Activated naive CD8-positive, alpha-beta T cell treated with anti-CD3 and anti-CD28 coated beads for 36 hours (primary cell): ENCODE data around the gene IL21R. TPM values are rescaled to one million over a fixed set of nuclear protein-coding genes. Genes with fewer than 3 reads are reported as not detected.
A peak's percentile ranks its signal among the peaks of the same experiment; 100 is the strongest.

Experiments used
- DNase-seq: peaks from one replicate; pipeline ENCODE4 v3.0.0; 2021
- H3K27ac Mint-ChIP-seq: one replicate; pipeline ENCODE4 v1.8.0; 2022; ENCODE audit warnings: mild to moderate bottlenecking, moderate library complexity, mixed read lengths
- H3K27me3 Mint-ChIP-seq: one replicate; pipeline ENCODE4 v1.8.0; 2022; ENCODE audit warnings: mild to moderate bottlenecking, mixed read lengths
- H3K36me3 Mint-ChIP-seq: one replicate; pipeline ENCODE4 v1.8.0; 2021; ENCODE audit warnings: mild to moderate bottlenecking, mixed read lengths
- H3K4me1 Mint-ChIP-seq: one replicate; pipeline ENCODE4 v1.8.0; 2021; ENCODE audit warnings: mixed read lengths
- H3K4me3 Mint-ChIP-seq: one replicate; pipeline ENCODE4 v1.8.0; 2022; ENCODE audit warnings: mild to moderate bottlenecking, moderate library complexity, mixed read lengths
- H3K9me3 Mint-ChIP-seq: one replicate; pipeline ENCODE4 v1.8.0; 2022; ENCODE audit warnings: mixed read lengths
- total RNA-seq, 2 experiments: library from RNA; stranded (reverse); gene quantifications; one replicate each; pipeline ENCODE4 v1.2.3, GENCODE V29; 2021

Gene IL21R
- total RNA-seq, result 10 to 100 TPM; 99.3 to 99.5 TPM

- peak; percentile 91 for DNase-seq
- Mint-ChIP-seq H3K27me3 (no peaks in the 10 kb centered on the region), H3K4me1 (peaks cover 48% of the 10 kb centered on the region), H3K36me3 (peaks cover 51% of the 10 kb centered on the region), H3K27ac (peak within 1 kb of the TSS; percentile 98), H3K9me3 (peaks cover 7% of the 10 kb centered on the region), H3K4me3 (peak within 1 kb of the TSS; percentile 98)
These were observed at the start of gene IL21R for GRCh38 chr16:27401768-27402568. IL21R (plus strand) TSS chr16:27402174; CDS start chr16:27430072, 27,898 bp downstream.

DNA sequence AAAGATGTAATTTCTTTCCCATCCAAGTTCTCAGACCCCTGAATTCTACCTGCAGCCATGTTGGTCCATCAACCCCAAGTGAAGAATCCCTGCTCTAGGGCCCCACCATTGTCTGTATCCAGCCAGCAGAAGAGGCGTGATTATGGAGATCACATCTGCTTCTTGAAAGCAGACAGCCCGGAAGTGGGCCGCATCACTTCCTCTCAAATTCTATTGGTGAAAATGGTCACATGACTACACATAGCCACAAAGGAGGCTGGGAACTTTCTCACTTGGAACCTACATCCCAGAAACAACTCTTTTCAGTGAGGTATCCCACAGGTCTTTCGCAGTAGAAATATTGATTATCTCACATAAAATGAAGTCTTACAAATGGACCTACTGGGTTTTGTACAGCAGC lies 48.1 kb upstream of the IL21R start:
- no peak for DNase-seq
- H3K36me3 Mint-ChIP-seq, result peaks cover 92% of the 10 kb centered on the region
- peak overlapping the region; percentile 34 for H3K27ac Mint-ChIP-seq
- no peaks in the 10 kb centered on the region for H3K27me3 Mint-ChIP-seq
- peaks cover 15% of the 10 kb centered on the region for H3K4me1 Mint-ChIP-seq
- no peaks in the 10 kb centered on the region for H3K9me3 Mint-ChIP-seq
- no peak overlapping the region for H3K4me3 Mint-ChIP-seq

DNA sequence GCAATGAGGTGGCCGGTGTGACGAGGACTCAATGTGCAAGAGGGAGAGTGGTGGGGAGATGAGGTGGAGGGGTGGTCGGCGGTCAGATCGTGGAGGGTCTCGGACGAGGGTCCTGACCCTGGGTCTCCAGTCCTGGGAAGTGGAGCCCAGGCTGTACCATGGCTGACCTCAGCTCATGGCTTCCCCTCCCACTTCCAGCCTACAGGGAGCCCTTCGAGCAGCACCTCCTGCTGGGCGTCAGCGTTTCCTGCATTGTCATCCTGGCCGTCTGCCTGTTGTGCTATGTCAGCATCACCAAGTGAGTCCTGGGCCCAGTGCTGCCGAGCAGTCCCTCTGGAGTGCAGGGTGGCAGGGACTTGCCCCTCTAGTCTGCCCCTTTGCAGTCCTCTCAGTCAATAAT lies 46.4 kb upstream of the IL21R start:
- Mint-ChIP-seq H3K27ac (peak overlapping the region; percentile 74), H3K4me3 (no peak overlapping the region), H3K9me3 (no peaks in the 10 kb centered on the region), H3K36me3 (peaks cover 92% of the 10 kb centered on the region), H3K4me1 (peaks cover 12% of the 10 kb centered on the region), H3K27me3 (no peaks in the 10 kb centered on the region)
- DNase-seq, result peak; percentile 52

DNA sequence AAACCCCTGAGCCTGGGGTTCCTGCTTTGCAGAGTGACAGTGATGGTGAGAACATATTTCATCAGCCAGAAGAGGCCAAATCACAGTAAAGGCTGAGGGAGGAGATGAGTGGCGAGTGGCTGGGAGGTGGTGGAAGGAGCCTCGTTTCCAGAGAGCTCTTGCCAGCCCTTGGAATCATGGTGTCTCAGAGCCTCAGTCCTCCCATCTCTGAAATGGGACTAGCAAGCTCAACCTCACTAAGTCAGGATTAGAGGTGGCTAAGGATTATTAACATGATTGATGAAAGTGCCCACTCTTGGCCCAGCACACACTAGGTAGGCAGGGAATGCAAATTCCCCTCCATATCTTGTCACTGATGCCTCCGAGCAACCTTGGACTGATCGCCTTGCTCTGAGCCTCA lies 45.2 kb upstream of the IL21R start:
- H3K27ac Mint-ChIP-seq, result peak overlapping the region; percentile 34
- peaks cover 13% of the 10 kb centered on the region for H3K4me1 Mint-ChIP-seq

DNA sequence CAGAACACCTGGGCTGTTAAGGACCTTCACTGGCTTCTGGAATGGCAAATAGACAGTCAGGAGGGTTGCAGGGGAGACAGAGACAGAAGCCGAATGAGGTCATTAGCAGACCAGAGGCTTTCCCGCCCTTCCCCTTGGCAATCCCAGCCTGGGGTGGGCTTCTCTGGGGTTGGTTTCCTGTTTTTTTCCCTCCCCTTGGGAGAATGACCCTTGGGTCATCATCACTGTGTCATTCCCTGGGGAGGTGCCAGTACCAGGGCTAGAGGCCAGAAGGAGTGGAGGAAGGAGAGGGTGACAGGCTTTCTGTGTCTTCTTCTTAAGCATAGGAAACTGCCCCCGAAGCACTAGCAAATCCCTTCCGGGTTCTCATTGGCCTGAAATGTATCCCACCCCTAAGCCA lies 42.9 kb upstream of the IL21R start:
- DNase-seq, result no peak
- Mint-ChIP-seq H3K27ac (peak overlapping the region; percentile 21), H3K36me3 (peaks cover 93% of the 10 kb centered on the region), H3K27me3 (no peaks in the 10 kb centered on the region), H3K9me3 (no peaks in the 10 kb centered on the region), H3K4me3 (no peak overlapping the region), H3K4me1 (peaks cover 21% of the 10 kb centered on the region)

More for the DNA sequence above, 45.2 kb upstream of the IL21R start:
- Mint-ChIP-seq H3K36me3 (peaks cover 91% of the 10 kb centered on the region), H3K9me3 (no peaks in the 10 kb centered on the region), H3K27me3 (no peaks in the 10 kb centered on the region), H3K4me3 (no peak overlapping the region)
- DNase-seq, result no peak

GRCh38 chr16:27359615-27360014 lies 42.4 kb upstream of the IL21R start:
- Mint-ChIP-seq H3K36me3 (peaks cover 93% of the 10 kb centered on the region), H3K9me3 (no peaks in the 10 kb centered on the region), H3K27me3 (no peaks in the 10 kb centered on the region), H3K4me1 (peaks cover 25% of the 10 kb centered on the region), H3K27ac (no peak overlapping the region), H3K4me3 (no peak overlapping the region)
- no peak for DNase-seq

- Mint-ChIP-seq H3K9me3 (peaks cover 1% of the 10 kb centered on the region), H3K27me3 (no peaks in the 10 kb centered on the region), H3K36me3 (peaks cover 88% of the 10 kb centered on the region), H3K4me1 (peaks cover 47% of the 10 kb centered on the region), H3K27ac (peak overlapping the region; percentile 74), H3K4me3 (no peak overlapping the region)
- DNase-seq, result no peak
These were observed 40.0 kb upstream of the IL21R start for GRCh38 chr16:27361987-27362386.

DNA sequence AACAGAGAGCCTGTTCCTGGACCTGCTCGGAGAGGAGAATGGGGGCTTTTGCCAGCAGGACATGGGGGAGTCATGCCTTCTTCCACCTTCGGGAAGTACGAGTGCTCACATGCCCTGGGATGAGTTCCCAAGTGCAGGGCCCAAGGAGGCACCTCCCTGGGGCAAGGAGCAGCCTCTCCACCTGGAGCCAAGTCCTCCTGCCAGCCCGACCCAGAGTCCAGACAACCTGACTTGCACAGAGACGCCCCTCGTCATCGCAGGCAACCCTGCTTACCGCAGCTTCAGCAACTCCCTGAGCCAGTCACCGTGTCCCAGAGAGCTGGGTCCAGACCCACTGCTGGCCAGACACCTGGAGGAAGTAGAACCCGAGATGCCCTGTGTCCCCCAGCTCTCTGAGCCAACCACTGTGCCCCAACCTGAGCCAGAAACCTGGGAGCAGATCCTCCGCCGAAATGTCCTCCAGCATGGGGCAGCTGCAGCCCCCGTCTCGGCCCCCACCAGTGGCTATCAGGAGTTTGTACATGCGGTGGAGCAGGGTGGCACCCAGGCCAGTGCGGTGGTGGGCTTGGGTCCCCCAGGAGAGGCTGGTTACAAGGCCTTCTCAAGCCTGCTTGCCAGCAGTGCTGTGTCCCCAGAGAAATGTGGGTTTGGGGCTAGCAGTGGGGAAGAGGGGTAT lies 39.3 kb upstream of the IL21R start:
- Mint-ChIP-seq H3K36me3 (peaks cover 82% of the 10 kb centered on the region), H3K27me3 (no peaks in the 10 kb centered on the region), H3K4me1 (peaks cover 51% of the 10 kb centered on the region), H3K4me3 (no peak overlapping the region), H3K9me3 (peaks cover 1% of the 10 kb centered on the region), H3K27ac (peak overlapping the region; percentile 99)
- DNase-seq, result no peak

DNA sequence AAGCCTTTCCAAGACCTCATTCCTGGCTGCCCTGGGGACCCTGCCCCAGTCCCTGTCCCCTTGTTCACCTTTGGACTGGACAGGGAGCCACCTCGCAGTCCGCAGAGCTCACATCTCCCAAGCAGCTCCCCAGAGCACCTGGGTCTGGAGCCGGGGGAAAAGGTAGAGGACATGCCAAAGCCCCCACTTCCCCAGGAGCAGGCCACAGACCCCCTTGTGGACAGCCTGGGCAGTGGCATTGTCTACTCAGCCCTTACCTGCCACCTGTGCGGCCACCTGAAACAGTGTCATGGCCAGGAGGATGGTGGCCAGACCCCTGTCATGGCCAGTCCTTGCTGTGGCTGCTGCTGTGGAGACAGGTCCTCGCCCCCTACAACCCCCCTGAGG lies 38.7 kb upstream of the IL21R start:
- no peak overlapping the region for H3K4me3 Mint-ChIP-seq
- peaks cover 1% of the 10 kb centered on the region for H3K9me3 Mint-ChIP-seq
- no peaks in the 10 kb centered on the region for H3K27me3 Mint-ChIP-seq
- DNase-seq, result no peak
- peak overlapping the region; percentile 99 for H3K27ac Mint-ChIP-seq
- peaks cover 77% of the 10 kb centered on the region for H3K36me3 Mint-ChIP-seq
- peaks cover 56% of the 10 kb centered on the region for H3K4me1 Mint-ChIP-seq

- no peak for DNase-seq
- peaks cover 1% of the 10 kb centered on the region for H3K9me3 Mint-ChIP-seq
- H3K4me1 Mint-ChIP-seq, result peaks cover 60% of the 10 kb centered on the region
- peaks cover 72% of the 10 kb centered on the region for H3K36me3 Mint-ChIP-seq
- H3K27ac Mint-ChIP-seq, result peak overlapping the region; percentile 99
- H3K27me3 Mint-ChIP-seq, result no peaks in the 10 kb centered on the region
- H3K4me3 Mint-ChIP-seq, result no peak overlapping the region
These were observed 38.2 kb upstream of the IL21R start for GRCh38 chr16:27363797-27364196.

DNA sequence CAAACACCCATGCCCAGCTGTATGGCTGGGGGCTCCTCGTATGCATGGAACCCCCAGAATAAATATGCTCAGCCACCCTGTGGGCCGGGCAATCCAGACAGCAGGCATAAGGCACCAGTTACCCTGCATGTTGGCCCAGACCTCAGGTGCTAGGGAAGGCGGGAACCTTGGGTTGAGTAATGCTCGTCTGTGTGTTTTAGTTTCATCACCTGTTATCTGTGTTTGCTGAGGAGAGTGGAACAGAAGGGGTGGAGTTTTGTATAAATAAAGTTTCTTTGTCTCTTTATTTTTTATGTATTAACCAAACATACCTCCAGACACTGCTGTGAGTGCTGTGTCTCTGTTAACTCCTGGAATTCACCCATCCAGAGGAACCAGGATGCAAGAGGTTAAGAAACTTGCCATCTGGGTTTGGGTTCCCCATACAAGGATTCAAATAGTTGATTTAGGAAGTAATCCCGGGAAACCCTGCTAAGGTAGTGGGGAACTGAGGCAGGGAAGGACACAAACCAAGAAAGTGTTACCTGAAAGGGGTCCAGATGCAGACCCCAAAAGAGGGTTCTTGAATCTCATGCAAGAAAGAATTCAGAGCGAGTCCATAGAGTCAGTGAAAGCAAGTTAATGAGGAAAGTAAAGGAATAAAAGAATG lies 37.4 kb upstream of the IL21R start:
- no peak for DNase-seq
- Mint-ChIP-seq H3K9me3 (peaks cover 2% of the 10 kb centered on the region), H3K4me1 (peaks cover 64% of the 10 kb centered on the region), H3K27ac (peak overlapping the region; percentile 99), H3K36me3 (peaks cover 67% of the 10 kb centered on the region), H3K4me3 (no peak overlapping the region), H3K27me3 (no peaks in the 10 kb centered on the region)

GRCh38 chr16:27365142-27366089 lies 36.6 kb upstream of the IL21R start:
- Mint-ChIP-seq H3K27ac (peak overlapping the region; percentile 99), H3K4me1 (peaks cover 67% of the 10 kb centered on the region), H3K9me3 (peaks cover 10% of the 10 kb centered on the region), H3K4me3 (no peak overlapping the region), H3K27me3 (no peaks in the 10 kb centered on the region), H3K36me3 (peaks cover 67% of the 10 kb centered on the region)
- DNase-seq, result no peak

DNA sequence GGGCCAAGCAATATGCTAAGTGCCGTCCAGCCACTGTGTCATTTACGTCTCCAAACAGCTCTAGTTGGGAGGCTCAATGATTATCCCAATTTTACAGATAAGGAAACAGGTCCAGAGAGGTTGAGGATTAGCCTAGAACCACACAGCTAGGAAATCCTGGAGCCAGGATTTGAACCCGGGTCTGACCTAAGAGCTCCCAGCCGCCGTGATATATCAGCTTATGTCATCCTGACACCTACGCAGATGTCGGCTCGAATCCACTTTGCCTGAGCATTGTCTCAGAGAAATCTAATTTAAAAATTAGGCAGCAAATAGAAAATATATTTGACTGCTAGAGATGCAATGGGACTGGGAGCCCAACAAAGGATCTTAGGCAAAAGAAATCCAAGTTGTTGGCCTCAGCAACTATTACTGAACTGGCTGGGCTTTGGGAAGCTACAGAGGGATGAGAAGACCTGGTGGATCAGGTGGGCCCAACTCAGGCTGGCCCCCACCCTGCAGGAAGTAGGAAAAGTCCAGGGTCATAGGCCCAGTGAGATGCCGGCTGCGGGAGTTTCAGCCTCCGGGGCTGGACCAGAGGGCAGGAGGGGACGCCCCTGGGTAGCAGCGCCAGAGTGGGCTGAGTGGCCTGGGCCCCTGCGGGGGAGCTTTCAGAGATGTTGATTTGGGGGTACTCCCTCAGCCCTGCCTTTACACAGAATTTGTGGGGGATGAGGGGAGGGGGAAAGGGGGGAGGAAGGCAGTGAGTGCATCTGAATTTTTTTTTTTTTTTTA lies 35.1 kb upstream of the IL21R start:
- H3K36me3 Mint-ChIP-seq, result peaks cover 62% of the 10 kb centered on the region

More for the DNA sequence above, 35.1 kb upstream of the IL21R start:
- Mint-ChIP-seq H3K27ac (peak overlapping the region; percentile 99), H3K9me3 (peaks cover 18% of the 10 kb centered on the region), H3K27me3 (no peaks in the 10 kb centered on the region), H3K4me1 (peaks cover 66% of the 10 kb centered on the region), H3K4me3 (peak overlapping the region; percentile 55)
- DNase-seq, result peak; percentile 76
